Liver (tissue), 9 donors: Measurements from ENCODE around the gene AKAP13. TPM values are rescaled to one million over a fixed set of nuclear protein-coding genes. Genes with fewer than 3 reads are reported as not detected.

Experiments used
- DNase-seq: peaks from one replicate; pipeline ENCODE4 v3.0.0-alpha.2; 2017; ENCODE audit warnings: low spot score
- H3K27ac ChIP-seq, 2 donors: one replicate each; pipeline ENCODE4 v1.7.0; 2013; ENCODE audit warnings: inconsistent platforms in 2 of 2, low read length in 2 of 2, control low read depth in 1 of 2, low read depth in 1 of 2, mild to moderate bottlenecking in 1 of 2
- H3K27me3 ChIP-seq, 4 donors: one replicate each; pipeline versions ENCODE4 v1.6.1 to v1.7.0; 2013; ENCODE audit warnings: low read length in 3 of 4, inconsistent platforms in 1 of 4, mild to moderate bottlenecking in 1 of 4, moderate library complexity in 1 of 4; ENCODE audit not compliant: control insufficient read depth in 4 of 4, insufficient read depth in 4 of 4
- H3K36me3 ChIP-seq, 4 donors: one replicate each; pipeline versions ENCODE4 v1.6.1 to v1.7.0; 2013; ENCODE audit warnings: low read length in 3 of 4, mild to moderate bottlenecking in 3 of 4, low read depth in 1 of 4, moderate library complexity in 1 of 4; ENCODE audit not compliant: control insufficient read depth in 4 of 4, insufficient read depth in 3 of 4
- H3K4me1 ChIP-seq, 4 donors: one replicate each; pipeline versions ENCODE4 v1.6.1 to v1.7.0; 2013; ENCODE audit warnings: low read length in 3 of 4, mild to moderate bottlenecking in 3 of 4, moderate library complexity in 1 of 4; ENCODE audit not compliant: control insufficient read depth in 4 of 4, insufficient read depth in 4 of 4
- H3K4me3 ChIP-seq, 3 donors: one replicate each; pipeline versions ENCODE4 v1.6.1 to v1.7.0; 2013; ENCODE audit warnings: low read length in 3 of 3, control low read depth in 1 of 3, low read depth in 1 of 3, mild to moderate bottlenecking in 1 of 3
- H3K9ac ChIP-seq, 2 donors: one replicate each; pipeline ENCODE4 v1.7.0; 2013; ENCODE audit warnings: low read length in 2 of 2, mild to moderate bottlenecking in 2 of 2, moderate library complexity in 2 of 2, control low read depth in 1 of 2, low read depth in 1 of 2
- H3K9me3 ChIP-seq, 4 donors: one replicate each; pipeline versions ENCODE4 v1.6.1 to v1.7.0; 2013; ENCODE audit warnings: low read length in 3 of 4; ENCODE audit not compliant: control insufficient read depth in 4 of 4
- ATF3 ChIP-seq: IDR thresholded peaks from 2 replicates; pipeline ENCODE4 v1.6.1; 2016; ENCODE audit warnings: antibody characterized with exemption
- CTCF ChIP-seq: fragments of 150-350 bp; IDR thresholded peaks from 2 replicates; pipeline ENCODE4 v1.5.1; 2017; ENCODE audit warnings: improper control_type of control experiment, low read depth, low read length; ENCODE audit not compliant: missing input control
- FOXA2 ChIP-seq: IDR thresholded peaks from 2 replicates; pipeline ENCODE4 v1.6.1; 2016; ENCODE audit warnings: antibody characterized with exemption
- GABPA ChIP-seq, 2 donors: IDR thresholded peaks in 1 of 2; conservative IDR thresholded peaks in 1 of 2; 2 replicates each; pipeline ENCODE4 v1.6.1; 2016; ENCODE audit warnings: antibody characterized with exemption in 2 of 2, mild to moderate bottlenecking in 1 of 2, moderate library complexity in 1 of 2
- HNF4A ChIP-seq, 2 donors: conservative IDR thresholded peaks; 2 replicates each; pipeline ENCODE4 v1.6.1; 2016; ENCODE audit warnings: antibody characterized with exemption in 2 of 2, mild to moderate bottlenecking in 2 of 2
- HNF4G ChIP-seq: IDR thresholded peaks from 2 replicates; pipeline ENCODE4 v1.6.1; 2016; ENCODE audit warnings: antibody characterized with exemption
- MAX ChIP-seq: IDR thresholded peaks from 2 replicates; pipeline ENCODE4 v1.6.1; 2016; ENCODE audit warnings: antibody characterized with exemption
- NR2F2 ChIP-seq: IDR thresholded peaks from 2 replicates; pipeline ENCODE4 v1.6.1; 2016; ENCODE audit warnings: antibody characterized with exemption
- RAD21 ChIP-seq, 2 donors: IDR thresholded peaks; 2 replicates each; pipeline ENCODE4 v1.6.1; 2016; ENCODE audit warnings: antibody characterized with exemption in 2 of 2, mild to moderate bottlenecking in 2 of 2
- REST ChIP-seq: IDR thresholded peaks from 2 replicates; pipeline ENCODE4 v1.6.1; 2016; ENCODE audit warnings: antibody characterized with exemption, mild to moderate bottlenecking
- RXRA ChIP-seq, 2 donors: IDR thresholded peaks; 2 replicates each; pipeline ENCODE4 v1.6.1; 2017 to 2018; ENCODE audit warnings: antibody characterized with exemption in 2 of 2, mild to moderate bottlenecking in 1 of 2
- SP1 ChIP-seq: IDR thresholded peaks from 2 replicates; pipeline ENCODE4 v1.6.1; 2018; ENCODE audit warnings: antibody characterized with exemption, mild to moderate bottlenecking
- TAF1 ChIP-seq: conservative IDR thresholded peaks from 2 replicates; pipeline ENCODE4 v1.6.1; 2016; ENCODE audit warnings: antibody characterized with exemption, mild to moderate bottlenecking
- YY1 ChIP-seq: IDR thresholded peaks from 2 replicates; pipeline ENCODE4 v1.6.1; 2016; ENCODE audit warnings: antibody characterized with exemption, mild to moderate bottlenecking
- ZBTB33 ChIP-seq: IDR thresholded peaks from 2 replicates; pipeline ENCODE4 v1.6.1; 2016; ENCODE audit warnings: antibody characterized with exemption
- WGBS: extraction: QIAGEN DNeasy Blood & Tissue Kit; methylation state at CpG from one replicate; pipeline ENCODE4 v1.1.7; 2013; 5-methylcytosine and 5-hydroxymethylcytosine counted together
- polyA plus RNA-seq, 2 donors: library from polyadenylated mRNA; stranded (reverse) in 1 of 2; unstranded in 1 of 2; fragments of 200-250 nt in 1 of 2; fragments of >200 nt in 1 of 2; fragmentation: Nextera tagmentation in 1 of 2; extraction: Ambion mirVana in 1 of 2; gene quantifications; one replicate each; pipeline versions ENCODE4 v1.2.1 to v1.2.3, GENCODE V29; 2013 to 2015
- total RNA-seq, 2 donors: library from RNA; depleted of rRNA; stranded (reverse); fragments of >200 nt; gene quantifications; one replicate each; pipeline ENCODE4 v1.2.3, GENCODE V29; 2014
- donor health status: healthy.
- donor health status: healthy.
- donor health status: healthy.
- donor health status: healthy.
- donor health status: healthy.

The AKAP13 gene
- total and polyA plus RNA-seq, 4 donors = 18.6 to 92.3 (median 37.4) TPM

GRCh38 chr15:85458764-85459163, 78.4 kb downstream of the AKAP13 start:
- Histone ChIP-seq H3K9me3 (no peaks in the 10 kb centered on the region), H3K9ac (no peak overlapping the region), H3K36me3 (no peaks in the 10 kb centered on the region), H3K4me1 (peaks cover 0 to 6% (median 0%) of the 10 kb centered on the region in 4 donors), H3K4me3 (no peak overlapping the region), H3K27me3 (no peaks in the 10 kb centered on the region), H3K27ac (no peak overlapping the region)
- TF ChIP-seq ZBTB33 = no peak
- no peak for TF ChIP-seq ATF3
- TF ChIP-seq MAX = no peak
- no peak for TF ChIP-seq RAD21 (IDR thresholded peaks at IDR 0.05)
- TF ChIP-seq CTCF = no peak
- no peak for TF ChIP-seq RXRA (IDR thresholded peaks at IDR 0.05)
- TF ChIP-seq NR2F2 = no peak
- no peak for TF ChIP-seq HNF4G
- TF ChIP-seq HNF4A (conservative IDR thresholded peaks at IDR 0.05) = no peak
- TF ChIP-seq REST = no peak
- TF ChIP-seq FOXA2 = no peak
- TF ChIP-seq TAF1 = no peak
- TF ChIP-seq SP1 = no peak
- no peak for DNase-seq
- 94% methylated on average over 2 of the region's 2 CpGs for WGBS

GRCh38 chr15:85462029-85462428, 81.6 kb downstream of the AKAP13 start:
- Histone ChIP-seq H3K4me1 (peaks cover 0 to 2% (median 0%) of the 10 kb centered on the region in 4 donors), H3K36me3 (no peaks in the 10 kb centered on the region), H3K27ac (no peak overlapping the region), H3K4me3 (no peak overlapping the region), H3K9ac (no peak overlapping the region), H3K27me3 (no peaks in the 10 kb centered on the region), H3K9me3 (no peaks in the 10 kb centered on the region)
- DNase-seq = no peak
- TF ChIP-seq NR2F2 (no peak), SP1 (no peak), FOXA2 (no peak), TAF1 (no peak), RAD21 (IDR thresholded peaks at IDR 0.05) (no peak), ATF3 (no peak), GABPA (IDR thresholded peaks at IDR 0.05 in 1 of 2, conservative IDR thresholded peaks at IDR 0.05 in 1 of 2) (no peak), YY1 (no peak), RXRA (IDR thresholded peaks at IDR 0.05) (no peak)
